GM19193 (cell line): ENCODE measurements around the gene TAF1D.

Experiments used
- POLR2A ChIP-seq: IDR thresholded peaks from 4 replicates; pipeline ENCODE4 v1.6.1; 2011; ENCODE audit not compliant: insufficient read depth, insufficient read length; ENCODE audit errors: extremely low read depth

The TAF1D gene

GRCh38 chr11:93733474-93733873 lies 7.8 kb downstream of the TAF1D start:
- no peak for TF ChIP-seq POLR2A

DNA sequence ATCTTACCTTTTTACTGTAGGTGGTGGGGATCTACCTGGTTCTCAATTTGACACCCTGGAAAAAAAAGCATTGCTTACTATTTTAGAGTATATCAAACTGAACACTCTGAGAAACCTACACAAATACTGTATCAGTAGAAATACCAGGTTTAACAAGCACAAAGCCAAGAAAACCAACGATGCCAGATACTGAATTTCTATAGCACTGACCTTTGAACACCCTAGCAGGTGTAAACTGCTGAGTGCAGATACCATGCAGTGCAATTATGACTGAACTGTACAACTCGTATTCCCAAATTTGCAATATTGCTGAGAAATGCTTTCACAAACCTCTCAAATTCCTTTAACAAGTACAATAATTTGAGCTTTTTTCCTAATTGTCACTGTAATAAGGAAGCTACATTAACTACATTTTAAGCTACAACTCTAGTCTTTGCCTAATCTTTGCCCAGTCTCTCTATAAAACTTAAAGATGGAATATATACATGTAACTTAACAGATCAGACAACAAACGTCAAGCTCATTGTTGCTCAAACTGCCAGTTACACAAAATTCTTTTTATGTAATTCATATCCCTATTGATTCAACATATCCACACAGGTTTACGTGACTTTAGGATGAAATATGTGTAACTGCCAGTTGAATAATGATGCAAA lies 8.9 kb downstream of the TAF1D start:
- TF ChIP-seq POLR2A, result no peak

- no peak for TF ChIP-seq POLR2A
These were observed 10.9 kb downstream of the TAF1D start for GRCh38 chr11:93730108-93731107.

GRCh38 chr11:93729129-93729616 lies 12.1 kb downstream of the TAF1D start:
- TF ChIP-seq POLR2A, result peak; percentile 63

DNA sequence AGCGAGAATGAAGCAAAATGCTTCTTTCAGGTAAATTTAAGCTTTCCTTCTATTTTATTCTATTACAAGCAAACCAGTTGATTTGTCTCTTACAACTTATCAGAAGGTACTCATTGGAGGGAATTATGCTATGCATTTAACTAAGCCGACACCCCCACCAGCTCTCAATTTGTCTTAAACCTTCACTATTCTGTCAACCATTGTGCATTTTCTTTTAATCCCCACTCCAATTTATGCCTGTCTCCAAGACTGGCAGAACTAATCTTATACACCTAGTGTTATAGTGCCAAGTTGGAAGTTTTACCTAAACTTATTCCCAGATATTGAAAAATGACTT lies 12.5 kb downstream of the TAF1D start:
- TF ChIP-seq POLR2A, result no peak

- TF ChIP-seq POLR2A, result no peak
These were observed 13.1 kb downstream of the TAF1D start for GRCh38 chr11:93727985-93728791.

GRCh38 chr11:93724089-93724488 lies 17.2 kb downstream of the TAF1D start:
- TF ChIP-seq POLR2A, result no peak

GRCh38 chr11:93720522-93720921 lies 20.8 kb downstream of the TAF1D start:
- TF ChIP-seq POLR2A, result no peak

- no peak for TF ChIP-seq POLR2A
These were observed 22.0 kb downstream of the TAF1D start for GRCh38 chr11:93719310-93719709.

- no peak for TF ChIP-seq POLR2A
These were observed 23.2 kb downstream of the TAF1D start for GRCh38 chr11:93718057-93718563.

DNA sequence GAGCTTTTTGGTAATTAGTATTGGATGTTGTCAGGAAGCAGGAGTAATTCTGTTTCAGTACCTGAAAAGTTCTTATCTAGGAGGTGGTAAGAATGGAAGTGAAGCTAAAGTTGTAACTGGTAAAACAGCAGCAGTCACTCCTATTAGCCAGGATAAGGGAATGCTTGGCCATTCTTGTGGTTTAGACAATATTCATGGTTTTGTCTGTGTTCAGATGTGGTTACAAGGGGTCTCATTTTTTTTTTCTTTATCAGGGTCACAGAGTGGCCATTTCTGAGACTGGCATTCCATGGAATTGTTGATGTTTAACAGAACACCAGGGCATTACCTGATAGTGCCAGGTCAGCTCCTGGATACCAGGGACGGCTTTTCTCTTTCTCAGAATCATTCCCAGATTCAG lies 23.8 kb downstream of the TAF1D start:
- no peak for TF ChIP-seq POLR2A

GRCh38 chr11:93715797-93716396 lies 25.4 kb downstream of the TAF1D start:
- TF ChIP-seq POLR2A, result no peak

DNA sequence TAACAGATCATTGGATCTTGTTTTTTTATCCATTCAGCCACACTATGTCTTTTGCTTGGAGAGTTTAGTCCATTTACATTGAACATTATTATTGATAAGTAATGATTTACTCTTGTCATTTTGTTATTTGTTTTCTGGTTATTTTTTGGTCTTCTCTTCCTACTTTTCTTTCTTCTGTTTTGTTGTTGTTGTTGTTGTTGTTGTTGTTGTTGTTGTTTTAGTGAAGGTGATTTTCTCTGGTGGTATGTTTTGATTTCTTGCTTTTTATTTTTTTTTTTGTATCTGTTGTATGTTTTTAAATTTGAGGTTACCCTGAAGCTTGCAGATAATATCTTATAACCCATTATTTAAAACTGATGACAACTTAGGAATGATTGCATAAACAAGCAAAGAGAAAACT lies 28.6 kb downstream of the TAF1D start:
- no peak for TF ChIP-seq POLR2A

GRCh38 chr11:93710239-93710638 lies 31.1 kb downstream of the TAF1D start:
- TF ChIP-seq POLR2A, result no peak

DNA sequence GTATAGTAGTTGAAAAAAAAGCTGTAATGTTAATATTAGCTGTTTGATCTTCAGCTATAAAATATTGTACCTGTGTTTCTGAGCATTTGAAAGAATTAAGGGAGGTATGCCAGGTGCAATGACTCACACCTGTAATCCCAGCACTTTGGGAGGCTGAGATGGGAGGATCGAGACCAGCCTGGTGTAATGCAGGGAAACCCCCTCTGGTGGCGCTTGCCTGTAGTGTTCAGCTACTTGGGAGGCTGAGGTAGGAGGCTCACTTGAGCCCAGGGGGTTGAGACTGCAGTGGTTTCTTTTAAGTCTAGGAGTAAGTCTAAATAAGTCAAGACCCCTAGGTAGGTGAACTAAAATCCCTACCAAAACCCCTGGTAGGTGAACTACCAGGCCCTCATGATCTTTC lies 37.1 kb downstream of the TAF1D start:
- TF ChIP-seq POLR2A, result no peak

DNA sequence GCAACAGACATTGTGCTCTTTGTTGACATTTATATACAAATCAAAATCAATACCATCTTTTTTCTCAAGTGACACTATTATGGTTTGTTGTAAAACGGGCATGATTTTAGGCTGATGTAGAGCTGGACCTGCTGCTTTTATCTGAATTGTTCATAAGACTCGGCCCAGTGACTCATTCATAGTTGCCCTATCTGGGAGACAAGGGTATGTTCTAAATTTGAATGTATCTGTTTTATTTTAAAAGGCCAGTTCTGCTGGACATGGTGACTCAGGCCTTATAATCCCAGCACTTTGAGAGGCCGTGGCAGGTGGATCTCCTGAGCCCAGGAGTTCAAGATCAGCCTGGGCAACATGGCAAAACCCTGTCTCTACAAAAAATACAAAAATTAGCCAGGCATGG lies 40.5 kb downstream of the TAF1D start:
- TF ChIP-seq POLR2A, result no peak
